Measurements from ENCODE around the gene MIS18A.

The MIS18A gene

GRCh38 chr21:32253215-32253641 lies 25.6 kb downstream of the MIS18A start:
- no peak for DNase-seq (ENCODE audit: low read depth)

GRCh38 chr21:32252136-32252535 lies 26.7 kb downstream of the MIS18A start:
- DNase-seq (ENCODE audit: low read depth), result no peak

- no peak for DNase-seq (ENCODE audit: low read depth)
These were observed 29.2 kb downstream of the MIS18A start for GRCh38 chr21:32249511-32250280.

GRCh38 chr21:32248571-32249461 lies 30.0 kb downstream of the MIS18A start:
- DNase-seq (ENCODE audit: low read depth), result no peak

- DNase-seq (ENCODE audit: low read depth), result no peak
These were observed 32.2 kb downstream of the MIS18A start for GRCh38 chr21:32246571-32247140.

GRCh38 chr21:32245971-32246370 lies 32.9 kb downstream of the MIS18A start:
- no peak for DNase-seq (ENCODE audit: low read depth)

GRCh38 chr21:32240851-32241687 lies 37.8 kb downstream of the MIS18A start:
- no peak for DNase-seq (ENCODE audit: low read depth)

- DNase-seq (ENCODE audit: low read depth), result no peak
These were observed 39.3 kb downstream of the MIS18A start for GRCh38 chr21:32239551-32239950.

- no peak for DNase-seq (ENCODE audit: low read depth)
These were observed 40.8 kb downstream of the MIS18A start for GRCh38 chr21:32238063-32238462.

- DNase-seq (ENCODE audit: low read depth), result no peak
These were observed 41.8 kb downstream of the MIS18A start for GRCh38 chr21:32237021-32237420.

GRCh38 chr21:32233722-32234301 lies 45.0 kb downstream of the MIS18A start:
- DNase-seq (ENCODE audit: low read depth), result no peak

- DNase-seq (ENCODE audit: low read depth), result no peak
These were observed 45.7 kb downstream of the MIS18A start for GRCh38 chr21:32233055-32233546.

GRCh38 chr21:32226444-32226843 lies 52.4 kb downstream of the MIS18A start:
- DNase-seq (ENCODE audit: low read depth), result no peak
